HG03097 (cell line): ENCODE data around the gene RIC8B.

Experiments
- ATAC-seq: cut with Tn5 transposase; IDR thresholded peaks from one replicate; pipeline ENCODE4 v1.9.1; 2021; ENCODE audit not compliant: unreplicated experiment, low FRiP score

RIC8B gene

DNA sequence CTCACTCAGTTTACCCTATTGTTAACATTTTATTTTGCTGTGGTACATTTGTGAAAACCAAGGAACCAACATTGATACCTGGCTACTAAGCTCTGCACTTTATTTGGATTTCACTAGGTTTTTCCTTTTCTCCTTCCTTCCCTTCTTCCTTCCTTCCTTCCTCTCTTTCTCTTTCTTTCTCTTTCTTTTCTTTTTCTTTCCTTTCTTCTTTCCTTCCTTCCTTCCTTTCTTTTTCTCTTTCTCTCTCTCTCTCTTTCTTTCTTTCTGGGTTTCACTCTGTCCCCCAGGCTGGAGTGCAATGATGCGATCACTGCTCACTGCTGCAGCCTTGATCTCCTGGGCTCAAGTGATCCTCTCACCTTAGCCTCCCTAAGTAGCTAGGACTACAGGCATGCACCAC lies 152.2 kb downstream of the RIC8B start:
- no peak for ATAC-seq

- no peak for ATAC-seq
Measured at GRCh38 chr12:106934277-106934676, 159.8 kb downstream of the RIC8B start.
